Smooth muscle cell (in vitro differentiated cells): ENCODE measurements around the gene CCDC50. TPM values are rescaled to one million over a fixed set of nuclear protein-coding genes. Genes with fewer than 3 reads are reported as not detected.

Experiments
- DNase-seq: peaks from one replicate; lab custom pipeline; 2025; ENCODE audit not compliant: unreplicated experiment; lab: John Stamatoyannopoulos, UW
- H2AFZ ChIP-seq: fragments of 200-600 bp; sonication (generic); 2 replicates; pipeline ENCODE4 v1.6.0; 2016; ENCODE audit warnings: antibody characterized with exemption, low read depth, mild to moderate bottlenecking
- H3F3A ChIP-seq: fragments of 200-600 bp; sonication (generic); 2 replicates; pipeline ENCODE4 v1.6.0; 2017; ENCODE audit warnings: antibody characterized with exemption, low read depth
- H3K27ac ChIP-seq: fragments of 200-600 bp; sonication (generic); 2 replicates; pipeline ENCODE4 v1.5.1; 2016; ENCODE audit warnings: low read depth, mild to moderate bottlenecking
- H3K27me3 ChIP-seq: fragments of 200-600 bp; sonication (generic); 2 replicates; pipeline ENCODE4 v1.6.1; 2016; ENCODE audit warnings: low read depth, mild to moderate bottlenecking
- H3K36me3 ChIP-seq: fragments of 200-600 bp; sonication (generic); 2 replicates; pipeline ENCODE4 v1.5.1; 2016; ENCODE audit warnings: low read depth
- H3K4me1 ChIP-seq: fragments of 200-600 bp; sonication (generic); 2 replicates; pipeline ENCODE4 v1.5.1; 2016; ENCODE audit warnings: low read depth
- H3K4me2 ChIP-seq: fragments of 200-600 bp; sonication (generic); 2 replicates; pipeline ENCODE4 v1.6.0; 2016; ENCODE audit warnings: mild to moderate bottlenecking
- H3K4me3 ChIP-seq: fragments of 200-600 bp; sonication (generic); 2 replicates; pipeline ENCODE4 v1.5.1; 2016; ENCODE audit warnings: mild to moderate bottlenecking
- H3K79me2 ChIP-seq: fragments of 200-600 bp; sonication (generic); 2 replicates; pipeline ENCODE4 v1.6.0; 2016; ENCODE audit warnings: low read depth, mild to moderate bottlenecking
- H3K9ac ChIP-seq: fragments of 200-600 bp; sonication (generic); 2 replicates; pipeline ENCODE4 v1.6.0; 2016; ENCODE audit warnings: low read depth
- H3K9me3 ChIP-seq: fragments of 200-600 bp; sonication (generic); replicated peaks from 2 replicates; pipeline ENCODE4 v1.5.1; 2016; ENCODE audit warnings: low read depth
- H4K20me1 ChIP-seq: fragments of 200-600 bp; sonication (generic); 2 replicates; pipeline ENCODE4 v1.6.0; 2016; ENCODE audit warnings: low read depth
- CTCF ChIP-seq: fragments of 200-600 bp; sonication (generic); IDR thresholded peaks from 2 replicates; pipeline ENCODE4 v1.5.1; 2017; ENCODE audit warnings: borderline replicate concordance, mild to moderate bottlenecking, antibody characterized with exemption; ENCODE audit not compliant: insufficient read depth, poor library complexity, severe bottlenecking
- WGBS: methylation state at CpG from one replicate; pipeline ENCODE4 v1.1.7; 2016; ENCODE audit warnings: low lambda C conversion rate; 5-methylcytosine and 5-hydroxymethylcytosine counted together
- polyA plus RNA-seq: library from polyadenylated mRNA; unstranded; fragments of >200 nt; fragmentation: Nextera tagmentation; extraction: Ambion mirVana; gene quantifications from 2 replicates; pipeline ENCODE4 v1.2.1, GENCODE V29; 2016
- total RNA-seq: library from RNA; depleted of rRNA; stranded (reverse); fragments of >200 nt; gene quantifications from 2 replicates; pipeline ENCODE4 v1.2.3, GENCODE V29; 2014

The CCDC50 gene
- total and polyA plus RNA-seq, 2 experiments from 2014 or later = 31.7 to 53.9 TPM

- no peak overlapping the region for H2AFZ ChIP-seq
- H3F3A ChIP-seq = no peaks in the 10 kb centered on the region
- TF ChIP-seq CTCF = no peak
- H4K20me1 ChIP-seq = no peaks in the 10 kb centered on the region
- no peak overlapping the region for H3K4me2 ChIP-seq
- H3K9me3 ChIP-seq = no peaks in the 10 kb centered on the region
- no peaks in the 10 kb centered on the region for H3K36me3 ChIP-seq
- no peak overlapping the region for H3K9ac ChIP-seq
- H3K4me3 ChIP-seq = no peak overlapping the region
- H3K27me3 ChIP-seq = no peaks in the 10 kb centered on the region
- H3K27ac ChIP-seq = no peak overlapping the region
- WGBS = 97% methylated on average over 4 of the region's 4 CpGs
- H3K4me1 ChIP-seq = no peaks in the 10 kb centered on the region
- no peaks in the 10 kb centered on the region for H3K79me2 ChIP-seq
- DNase-seq = no peak
Measured at GRCh38 chr3:191321019-191321767, 8.0 kb upstream of the CCDC50 start.

GRCh38 chr3:191324936-191325335 is 4.3 kb upstream of the CCDC50 start:
- Histone ChIP-seq H4K20me1 (no peaks in the 10 kb centered on the region), H3K27ac (no peak overlapping the region), H3K79me2 (no peaks in the 10 kb centered on the region), H3K36me3 (no peaks in the 10 kb centered on the region), H3K4me1 (no peaks in the 10 kb centered on the region), H3K4me3 (no peak overlapping the region), H3K9me3 (no peaks in the 10 kb centered on the region), H3K9ac (no peak overlapping the region), H3F3A (peaks cover 8% of the 10 kb centered on the region), H3K4me2 (no peak overlapping the region), H3K27me3 (no peaks in the 10 kb centered on the region), H2AFZ (no peak overlapping the region)
- no peak for DNase-seq
- 98% methylated on average over 2 of the region's 2 CpGs for WGBS
- no peak for TF ChIP-seq CTCF

- Histone ChIP-seq H3K27ac (no peak overlapping the region), H3K4me2 (no peak overlapping the region), H3K4me1 (peaks cover 20% of the 10 kb centered on the region), H3K79me2 (peaks cover 21% of the 10 kb centered on the region), H3K9ac (no peak overlapping the region), H4K20me1 (no peaks in the 10 kb centered on the region), H3F3A (peaks cover 8% of the 10 kb centered on the region), H3K9me3 (no peaks in the 10 kb centered on the region), H3K27me3 (no peaks in the 10 kb centered on the region), H2AFZ (no peak overlapping the region), H3K36me3 (no peaks in the 10 kb centered on the region), H3K4me3 (no peak overlapping the region)
- no peak for DNase-seq
- WGBS = 66% methylated on average over 2 of the region's 2 CpGs
- no peak for TF ChIP-seq CTCF
Measured at GRCh38 chr3:191327526-191327925, 1.7 kb upstream of the CCDC50 start.
